Embryonic facial prominence (tissue), 1 donor: ENCODE measurements around the gene NEDD4L.

ENCODE experiments used
- DNase-seq: peaks from one replicate; pipeline ENCODE4 v3.0.0-alpha.2; 2016; ENCODE audit errors: extremely low spot score

The NEDD4L gene

GRCh38 chr18:58208207-58208932, 164.3 kb downstream of the NEDD4L start:
- no peak for DNase-seq

DNA sequence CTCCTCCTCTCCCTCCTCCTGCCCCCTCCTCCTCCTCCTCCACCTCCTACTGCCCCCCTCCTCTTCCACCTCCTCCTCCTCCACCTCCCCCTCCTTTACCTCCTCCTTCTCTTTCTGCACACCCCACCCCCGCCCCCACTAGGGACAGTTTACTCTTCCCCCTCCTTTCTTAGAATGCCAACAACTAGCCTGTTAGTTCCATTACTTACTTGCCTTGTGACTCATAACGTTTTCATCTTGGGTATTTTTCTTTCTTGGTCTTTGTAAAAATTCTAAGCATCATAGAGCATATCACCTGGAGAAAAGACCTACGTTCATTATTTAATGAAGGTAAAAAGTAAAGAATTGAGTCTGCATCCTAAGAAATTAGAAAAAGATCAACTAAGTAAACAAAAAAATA, 165.3 kb downstream of the NEDD4L start:
- DNase-seq: no peak

DNA sequence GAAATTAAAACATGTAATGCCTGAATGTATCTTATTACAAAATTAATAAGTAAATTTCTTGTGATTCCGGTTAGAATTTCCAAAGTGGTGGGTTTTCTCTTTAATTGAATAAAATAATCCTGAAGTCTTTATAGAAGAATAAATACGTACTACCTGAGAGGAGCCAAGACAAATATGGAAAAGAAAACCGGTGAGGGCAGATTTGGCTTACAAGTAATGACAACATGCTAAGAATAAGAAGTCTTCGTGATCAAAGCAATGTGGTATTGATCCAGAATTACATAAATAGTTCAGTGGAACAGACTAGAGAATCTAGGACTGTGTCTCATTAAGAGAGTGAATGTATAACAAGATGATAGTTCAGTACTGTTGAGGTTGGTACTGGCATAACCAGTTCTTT, 167.5 kb downstream of the NEDD4L start:
- DNase-seq: no peak

GRCh38 chr18:58212274-58212673, 168.2 kb downstream of the NEDD4L start:
- no peak for DNase-seq

DNA sequence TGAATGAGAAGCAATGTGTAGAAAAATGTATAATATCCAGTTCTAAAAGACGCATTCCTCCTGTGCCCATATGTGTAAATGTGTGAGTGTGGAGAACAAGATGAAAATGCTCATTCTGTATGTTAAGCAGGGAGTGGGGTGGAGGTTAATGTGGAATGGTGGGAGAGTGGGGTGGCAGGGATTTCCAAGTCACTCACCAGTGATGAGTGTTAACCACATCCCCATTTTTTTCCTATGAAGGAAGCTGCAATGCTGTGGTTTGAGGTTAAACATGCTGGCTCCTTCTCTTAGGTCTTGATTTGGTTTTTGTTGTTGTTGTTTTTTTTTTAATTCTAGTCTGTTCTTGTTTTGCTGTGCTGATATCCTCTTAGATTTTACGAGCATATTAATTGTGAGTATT, 169.4 kb downstream of the NEDD4L start:
- DNase-seq: no peak

- DNase-seq: no peak
Observed at GRCh38 chr18:58215011-58215410, 171.0 kb downstream of the NEDD4L start.

DNA sequence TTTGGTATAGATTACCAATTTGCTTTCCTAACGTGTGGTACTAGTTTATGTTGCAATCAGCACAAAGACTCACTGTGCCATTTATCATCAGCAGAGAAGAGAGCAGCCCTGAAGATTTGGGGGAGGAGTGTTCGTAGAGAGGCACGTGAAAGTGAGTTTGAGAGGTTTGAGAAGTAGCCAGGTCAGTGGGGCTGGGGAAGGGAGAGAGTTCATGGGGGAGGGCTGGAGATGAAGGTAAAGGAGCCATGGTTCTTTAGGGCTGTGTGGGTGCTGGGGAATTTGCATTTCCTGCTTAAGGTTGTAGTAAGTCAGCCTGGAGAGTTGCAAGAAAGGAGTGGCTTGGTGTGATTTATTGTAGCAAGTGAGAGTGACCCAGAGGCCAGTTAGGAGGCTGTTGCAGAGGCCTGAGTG, 172.1 kb downstream of the NEDD4L start:
- DNase-seq: no peak

GRCh38 chr18:58217052-58217451, 173.0 kb downstream of the NEDD4L start:
- no peak for DNase-seq

- no peak for DNase-seq
Observed at GRCh38 chr18:58218117-58218516, 174.1 kb downstream of the NEDD4L start.

DNA sequence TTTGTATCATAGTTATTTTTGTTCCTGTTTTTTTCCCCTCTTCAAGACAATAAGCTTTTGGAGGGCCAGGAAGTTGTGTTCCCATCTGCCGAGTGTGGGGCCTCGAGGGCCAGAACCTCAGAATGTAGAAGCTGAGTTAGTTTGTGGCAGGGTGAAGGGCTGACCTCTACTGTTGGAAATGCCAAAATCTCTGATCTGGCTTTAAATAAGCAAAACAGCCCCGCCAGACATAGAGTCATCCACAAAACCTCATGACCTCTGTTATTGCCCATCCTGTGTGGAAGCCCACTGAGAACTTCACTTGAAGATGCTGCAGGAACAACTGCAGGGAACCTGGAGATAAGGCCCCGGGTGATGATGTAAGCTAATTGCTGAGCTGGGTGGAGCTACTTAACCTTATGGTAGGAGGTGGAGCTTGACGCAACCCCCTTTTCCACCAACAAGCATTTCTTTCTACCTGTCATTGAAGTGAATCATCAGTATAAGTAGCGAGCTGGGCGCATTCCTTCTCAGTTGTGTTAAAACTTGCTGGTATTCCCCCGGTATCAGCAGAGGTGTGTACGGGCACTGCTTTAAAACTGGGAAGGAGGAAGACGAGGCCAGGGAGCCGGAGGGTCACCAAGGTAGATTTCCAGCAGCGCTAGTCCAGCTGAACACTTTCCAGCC, 177.2 kb downstream of the NEDD4L start:
- DNase-seq: peak; percentile 51

DNA sequence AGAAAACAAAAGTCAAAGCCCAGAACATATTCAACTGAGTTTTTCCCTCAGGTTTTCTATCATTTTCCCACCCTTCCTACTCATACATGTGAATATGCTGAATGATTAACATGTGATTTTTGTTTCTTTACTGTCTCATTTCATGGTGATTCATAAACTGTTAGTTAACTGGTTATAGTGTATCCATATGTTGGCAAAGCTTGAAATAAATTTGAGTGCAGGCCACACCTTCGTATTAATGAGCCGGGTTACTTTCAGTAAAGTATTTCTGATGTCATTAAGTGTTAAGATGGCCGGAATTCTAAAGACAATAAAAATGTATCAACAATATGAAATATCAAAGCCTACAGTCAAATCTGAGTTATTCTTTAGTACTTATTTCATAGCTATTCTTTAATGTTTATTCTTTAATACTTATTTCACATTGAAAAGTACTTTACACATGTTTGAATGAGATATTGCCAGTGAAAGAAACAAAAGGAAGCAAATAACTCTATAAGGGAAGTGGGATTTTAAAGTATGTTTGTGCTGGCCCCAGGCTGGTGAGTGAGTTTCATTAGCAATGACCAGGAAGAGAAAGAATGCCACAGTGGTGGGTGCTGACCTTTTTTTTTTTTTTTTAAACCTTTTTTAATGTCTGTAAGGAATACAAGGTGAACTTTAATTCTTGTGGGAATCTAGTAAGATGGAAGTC, 178.6 kb downstream of the NEDD4L start:
- DNase-seq: no peak

DNA sequence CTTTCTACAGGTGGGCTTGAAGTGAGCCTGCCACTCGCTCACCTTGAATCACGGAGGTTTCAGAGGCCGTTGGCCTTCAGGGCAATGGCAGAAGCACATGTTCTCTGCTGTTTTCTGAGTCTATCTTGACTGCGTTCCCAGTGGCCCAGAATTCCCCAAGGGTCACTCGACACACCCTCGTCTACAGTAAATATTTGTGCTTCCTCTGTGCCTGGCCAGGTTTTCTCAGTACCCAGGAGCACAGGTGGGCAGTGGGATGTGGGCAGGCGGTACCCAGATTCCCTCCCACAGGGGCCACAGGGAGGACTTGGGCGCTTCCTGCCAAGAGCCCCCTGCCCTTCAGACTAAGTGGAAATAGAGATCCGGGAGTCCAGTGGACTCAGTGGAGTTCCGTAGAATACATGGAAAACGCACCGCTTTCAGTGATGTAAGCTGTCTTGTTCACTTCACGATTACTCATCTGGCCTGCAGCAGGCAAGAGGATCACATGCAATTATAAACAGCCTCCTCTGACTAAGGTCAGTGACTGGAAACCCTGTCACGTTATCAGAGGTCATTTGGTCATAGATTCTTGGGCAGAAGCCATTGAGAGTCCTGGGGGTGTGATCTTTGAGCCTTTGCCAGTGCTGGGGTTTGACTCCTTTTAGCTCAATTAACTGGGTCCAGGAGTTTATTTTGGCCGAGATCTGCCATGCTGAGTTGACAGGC, 179.8 kb downstream of the NEDD4L start:
- DNase-seq: no peak

DNA sequence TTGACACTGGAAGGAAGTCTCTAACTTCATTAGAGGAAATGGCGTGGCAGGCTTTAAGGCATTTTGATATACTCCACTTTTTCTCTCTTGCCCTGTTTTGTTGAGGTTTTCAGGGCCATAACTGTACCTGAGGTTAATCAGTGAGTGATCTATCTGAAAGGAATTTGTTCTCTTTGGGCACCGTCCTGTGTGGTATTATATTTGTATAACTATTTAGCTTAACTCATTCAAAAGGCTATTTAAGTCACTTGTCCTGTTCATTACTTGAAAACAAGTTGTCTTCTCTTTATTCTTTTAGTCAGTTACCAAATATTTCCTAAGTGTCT, 180.4 kb downstream of the NEDD4L start:
- DNase-seq: no peak

DNA sequence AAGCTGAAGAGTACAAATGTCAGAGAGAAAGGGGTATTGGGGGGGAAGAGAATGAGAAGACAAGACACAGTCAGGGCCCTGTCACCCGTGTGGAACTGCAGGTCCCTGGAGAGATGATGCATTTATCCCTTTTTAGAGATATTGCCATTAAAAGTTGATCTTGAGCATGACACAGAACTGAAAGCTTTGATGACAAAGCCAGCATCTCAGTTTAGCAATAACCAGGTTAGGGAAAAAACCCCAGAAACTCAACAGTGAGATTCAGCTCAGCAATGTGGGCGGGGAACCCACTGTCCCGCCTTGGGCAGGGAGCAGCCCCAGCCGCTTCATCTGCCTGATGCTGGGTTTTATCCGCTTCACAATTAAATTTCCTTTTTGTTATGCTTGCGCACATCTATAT, 181.1 kb downstream of the NEDD4L start:
- no peak for DNase-seq

- no peak for DNase-seq
Observed at GRCh38 chr18:58226429-58226828, 182.4 kb downstream of the NEDD4L start.

GRCh38 chr18:58227361-58227930, 183.4 kb downstream of the NEDD4L start:
- DNase-seq: no peak

DNA sequence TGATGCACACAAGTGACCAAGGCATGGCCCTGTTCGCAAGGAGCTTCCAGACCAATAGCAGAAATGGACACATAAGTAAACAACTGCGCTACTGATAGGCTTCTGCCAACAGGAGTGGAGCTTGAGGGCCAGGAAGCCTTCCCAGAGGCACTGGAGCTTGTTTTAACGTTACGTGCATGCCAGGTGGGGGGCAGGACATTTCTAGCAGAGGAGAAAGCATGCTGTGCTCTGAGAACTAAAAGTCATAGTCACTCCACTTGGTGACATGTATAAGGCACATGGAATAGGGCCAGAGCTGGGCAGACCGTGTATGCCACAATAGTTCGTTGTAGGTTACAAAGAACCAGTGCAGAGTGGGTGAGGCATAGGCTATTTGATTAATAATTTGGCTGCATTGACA, 184.2 kb downstream of the NEDD4L start:
- no peak for DNase-seq

- no peak for DNase-seq
Observed at GRCh38 chr18:58228762-58229161, 184.7 kb downstream of the NEDD4L start.

DNA sequence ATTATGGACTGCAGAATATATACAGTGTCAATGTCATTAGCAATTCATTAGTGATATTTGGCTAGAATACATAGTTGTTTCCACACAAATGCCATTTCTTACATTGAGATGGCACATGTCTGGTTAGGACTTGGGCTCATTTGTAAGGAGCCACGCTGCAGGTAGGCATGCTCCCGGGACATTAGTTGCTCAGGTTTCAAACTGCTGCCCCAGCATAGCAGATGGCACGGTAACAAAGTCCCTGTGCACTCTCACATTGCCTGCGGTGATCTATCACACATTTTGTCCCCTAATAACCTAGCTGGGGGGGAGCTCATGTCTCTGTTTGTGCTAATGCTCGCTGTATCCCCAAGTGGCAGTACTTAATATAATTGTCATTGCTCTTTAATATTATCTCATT, 185.1 kb downstream of the NEDD4L start:
- DNase-seq: no peak

DNA sequence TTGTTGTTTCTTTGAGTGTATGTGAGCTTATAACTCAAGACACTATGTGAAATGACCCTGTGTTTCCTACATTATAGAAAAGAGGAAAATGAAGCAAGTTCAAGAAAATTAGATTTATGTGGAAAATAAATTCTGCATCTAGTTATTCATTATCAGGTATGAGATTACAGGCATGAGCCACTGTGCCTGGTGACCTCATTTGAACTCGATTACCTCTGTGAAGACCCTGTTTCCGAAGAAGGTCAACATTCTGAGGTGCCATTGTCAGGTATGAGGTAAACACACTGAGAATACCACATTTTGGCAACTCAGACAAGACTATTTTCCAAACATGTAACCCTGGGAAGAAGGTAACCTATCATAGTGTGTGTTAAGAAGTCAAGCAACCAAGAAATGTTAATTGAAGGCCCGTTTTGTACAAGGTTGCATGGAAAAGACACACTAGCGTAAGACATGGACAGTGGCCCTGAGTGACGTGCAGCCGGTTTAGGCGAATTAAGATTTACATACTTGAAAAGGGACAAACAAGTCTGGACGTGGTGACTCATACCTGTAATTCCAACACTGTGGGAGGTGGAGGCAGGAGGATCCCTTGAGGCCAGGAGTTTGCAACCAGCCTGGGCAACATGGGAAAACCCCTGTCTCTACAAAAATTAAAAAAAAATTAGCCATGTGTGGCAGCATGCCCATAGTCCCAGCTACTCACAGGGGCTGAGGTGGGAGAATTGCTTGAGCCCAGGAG, 186.6 kb downstream of the NEDD4L start:
- no peak for DNase-seq

DNA sequence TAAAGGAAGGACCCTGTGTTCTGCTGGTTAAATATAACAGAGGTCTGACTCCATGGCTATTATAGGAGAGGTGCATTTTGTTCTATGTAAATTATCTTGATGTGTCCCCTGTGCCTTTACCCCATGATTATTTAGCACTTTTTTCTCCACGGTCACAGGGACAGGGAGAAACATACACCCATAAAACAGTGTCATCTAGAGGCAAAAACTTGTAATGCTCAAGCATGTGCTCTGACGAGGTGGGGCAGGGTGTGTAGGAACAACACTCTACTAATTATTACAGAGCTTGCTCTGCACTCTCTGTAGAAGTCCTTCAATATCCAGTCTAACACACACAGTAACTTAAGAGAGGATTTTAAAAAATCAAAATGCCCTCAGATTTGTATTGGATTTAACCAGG, 187.9 kb downstream of the NEDD4L start:
- no peak for DNase-seq
